Activated CD8-positive, alpha-beta memory T cell treated with anti-CD3 and anti-CD28 coated beads for 1 hour (primary cell): ENCODE data around the gene ELOVL6.
"Not testable (repeated sequence)": the region's sequence is repeated elsewhere in the genome, so short reads cannot be mapped to it uniquely, and the experiment has no call there.

Experiments
- DNase-seq, 2 donors: peaks; one replicate each; pipeline ENCODE4 v3.0.0-alpha.2; 2020; ENCODE audit warnings: low read depth in 1 of 2; ENCODE audit errors: extremely low read depth in 1 of 2

Gene ELOVL6

GRCh38 chr4:110039164-110039563 is 159.3 kb downstream of the ELOVL6 start:
- DNase-seq: not testable (repeated sequence)

DNA sequence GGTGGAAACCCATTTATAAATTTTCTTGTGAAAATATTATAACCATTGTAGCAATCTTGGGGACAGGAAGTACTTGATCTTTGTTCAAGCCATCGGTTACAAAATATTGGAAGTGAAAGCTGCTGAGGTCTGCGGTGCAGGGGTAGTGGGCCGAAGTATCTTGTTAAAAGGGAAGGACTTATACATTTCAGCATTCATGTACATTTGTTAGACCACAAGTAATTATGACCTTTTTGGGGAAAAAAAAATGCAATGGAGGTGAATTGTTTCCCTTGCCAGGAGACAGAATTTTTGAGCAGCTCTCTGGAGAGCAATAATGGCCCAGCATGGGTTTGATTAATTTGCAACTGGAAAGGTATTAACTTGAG is 164.4 kb downstream of the ELOVL6 start:
- DNase-seq: no peak

DNA sequence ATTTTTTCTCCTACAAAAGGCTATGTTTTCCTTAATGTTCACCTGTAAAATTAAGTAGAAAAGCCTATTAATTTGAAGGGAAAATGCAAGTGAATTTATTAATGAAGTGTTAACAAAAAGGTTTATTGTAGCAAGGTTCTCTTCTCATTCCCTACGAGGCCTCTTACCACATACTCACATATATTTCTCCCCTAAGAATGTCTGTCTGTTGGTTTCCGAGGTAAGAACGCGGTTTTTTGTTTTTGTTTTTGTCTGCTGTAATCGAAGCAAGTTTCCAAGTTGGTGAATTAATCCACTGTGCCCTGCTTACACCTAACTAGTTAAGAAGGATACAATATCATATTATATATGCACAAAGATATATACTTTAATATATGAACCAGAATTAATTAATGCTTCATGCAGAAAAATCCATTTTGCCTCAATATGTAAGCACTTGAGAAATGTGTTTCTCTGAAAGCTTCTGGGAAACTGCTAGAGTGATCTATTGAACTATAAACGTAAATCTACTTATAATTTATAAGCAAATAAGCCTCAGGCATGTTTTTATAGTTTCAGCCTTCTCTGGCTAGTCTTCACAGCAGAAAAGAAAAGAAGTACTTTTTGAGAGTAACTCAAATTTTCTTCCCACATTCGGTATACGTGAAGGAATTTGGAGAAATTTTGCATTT is 164.9 kb downstream of the ELOVL6 start:
- DNase-seq: no peak

GRCh38 chr4:110032603-110033002 is 165.8 kb downstream of the ELOVL6 start:
- DNase-seq: no peak

GRCh38 chr4:110025718-110026117 is 172.7 kb downstream of the ELOVL6 start:
- no peak for DNase-seq

DNA sequence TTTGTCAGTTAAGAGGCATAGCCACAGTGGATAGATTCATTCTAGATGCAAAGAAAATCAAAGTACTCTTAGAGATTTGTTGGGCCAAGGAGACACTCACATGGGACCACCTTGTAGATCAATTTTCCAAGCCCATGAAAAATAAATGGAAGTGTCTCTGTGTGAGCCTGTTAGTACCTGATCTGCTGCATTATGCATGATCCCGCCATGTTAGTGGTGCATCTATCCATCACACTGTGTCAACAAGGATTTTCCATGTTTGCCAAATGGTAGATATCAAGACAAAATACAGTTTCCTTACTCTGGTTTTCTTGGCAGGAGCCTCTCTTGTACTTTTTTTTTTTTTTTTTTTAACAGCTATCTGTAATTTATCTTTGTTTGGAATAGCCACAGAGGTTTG is 173.4 kb downstream of the ELOVL6 start:
- no peak for DNase-seq

DNA sequence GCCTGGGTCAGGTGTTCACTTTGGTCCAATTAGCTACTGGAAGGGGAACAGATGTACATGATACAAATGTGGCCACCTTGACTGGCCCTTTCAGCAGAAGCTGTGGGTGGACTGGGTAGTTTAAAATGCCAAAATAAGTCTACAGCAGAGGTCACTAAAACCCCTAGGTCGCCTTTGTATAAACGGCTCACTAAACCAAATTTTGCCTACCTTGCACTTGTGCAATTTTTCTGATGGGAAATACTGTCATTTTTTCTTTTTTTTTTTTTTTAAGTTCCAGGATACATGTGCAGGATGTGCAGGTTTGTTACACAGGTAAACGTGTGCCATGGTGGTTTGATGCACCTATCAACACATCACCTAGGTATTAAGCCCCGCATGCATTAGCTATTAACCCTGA is 176.0 kb downstream of the ELOVL6 start:
- DNase-seq: no peak

DNA sequence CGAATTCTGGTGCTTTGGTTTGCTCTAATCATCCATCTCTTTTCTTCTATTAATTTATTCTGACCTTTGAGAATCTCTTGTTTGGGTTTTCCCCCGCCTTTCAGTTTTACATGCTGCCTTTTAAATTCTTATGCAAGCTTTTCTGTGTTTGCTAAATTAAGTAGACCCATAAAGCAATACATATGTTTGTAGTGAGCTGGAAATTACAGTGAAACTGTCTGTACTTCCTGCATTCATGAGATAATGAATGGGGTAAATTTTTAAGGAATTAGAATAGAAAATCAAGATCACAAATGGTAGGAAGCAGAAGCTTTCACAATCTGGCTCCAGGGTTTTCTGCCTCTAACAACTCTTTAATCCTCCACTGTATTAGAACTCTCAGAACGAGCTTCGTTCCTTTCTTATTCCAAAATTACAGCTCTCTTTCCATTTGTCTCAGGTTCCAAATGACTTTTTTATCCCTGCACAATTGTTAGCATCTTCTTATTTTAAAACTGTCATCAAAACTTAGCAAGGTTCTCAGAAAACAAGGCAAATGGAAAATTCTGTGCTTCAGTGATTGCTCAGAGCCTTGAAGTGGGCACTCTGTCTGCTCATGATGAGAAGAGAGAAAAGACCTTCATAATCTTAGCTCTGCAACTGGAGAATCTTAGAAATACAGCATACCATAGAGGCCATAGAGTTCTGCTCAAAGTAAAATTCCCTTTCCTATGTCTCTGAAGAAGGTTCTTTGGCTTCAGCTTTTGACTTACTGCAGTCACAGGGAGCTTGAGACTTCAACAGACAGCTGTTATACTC is 177.6 kb downstream of the ELOVL6 start:
- DNase-seq: no peak

GRCh38 chr4:110020139-110020538 is 178.3 kb downstream of the ELOVL6 start:
- no peak for DNase-seq

DNA sequence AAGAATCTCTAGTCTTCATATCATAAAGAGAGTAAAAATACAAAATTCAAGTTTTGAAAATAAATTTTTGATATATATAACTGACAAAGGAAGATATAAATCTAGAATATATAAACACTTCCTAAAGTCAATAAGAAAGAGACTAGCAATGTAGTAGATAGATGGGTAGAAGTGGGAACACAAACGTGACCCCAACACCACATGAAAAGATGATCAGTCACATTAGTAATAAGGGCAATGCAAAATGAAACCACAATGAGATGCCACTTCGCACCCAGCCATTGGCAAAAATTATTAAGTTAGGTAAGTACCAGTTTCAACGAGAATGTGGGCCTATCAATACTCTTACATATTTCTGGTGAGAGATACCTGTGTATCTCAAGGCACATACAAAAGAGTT is 179.3 kb downstream of the ELOVL6 start:
- no peak for DNase-seq

- no peak for DNase-seq
Measured at GRCh38 chr4:110014233-110014632, 184.2 kb downstream of the ELOVL6 start.

DNA sequence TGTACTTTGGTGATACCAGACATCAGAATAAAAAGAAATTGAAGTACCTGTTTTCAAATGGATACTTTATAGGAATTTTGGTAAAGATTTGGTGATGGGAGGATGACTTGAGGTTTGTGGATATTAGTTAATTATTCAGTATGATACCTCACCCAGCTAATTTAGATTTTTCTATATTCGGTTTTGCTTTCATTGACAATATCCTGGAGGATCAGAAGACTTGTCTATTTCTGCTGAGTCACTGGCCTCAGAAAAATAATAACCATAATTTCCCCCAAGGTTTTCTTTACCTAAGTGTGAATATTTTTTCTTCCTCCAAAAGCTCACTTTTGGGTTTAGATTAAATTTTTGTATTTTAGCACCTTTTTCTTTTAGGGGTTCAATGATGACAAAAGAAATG is 185.5 kb downstream of the ELOVL6 start:
- no peak for DNase-seq

- DNase-seq: no peak
Measured at GRCh38 chr4:110010797-110011196, 187.6 kb downstream of the ELOVL6 start.

DNA sequence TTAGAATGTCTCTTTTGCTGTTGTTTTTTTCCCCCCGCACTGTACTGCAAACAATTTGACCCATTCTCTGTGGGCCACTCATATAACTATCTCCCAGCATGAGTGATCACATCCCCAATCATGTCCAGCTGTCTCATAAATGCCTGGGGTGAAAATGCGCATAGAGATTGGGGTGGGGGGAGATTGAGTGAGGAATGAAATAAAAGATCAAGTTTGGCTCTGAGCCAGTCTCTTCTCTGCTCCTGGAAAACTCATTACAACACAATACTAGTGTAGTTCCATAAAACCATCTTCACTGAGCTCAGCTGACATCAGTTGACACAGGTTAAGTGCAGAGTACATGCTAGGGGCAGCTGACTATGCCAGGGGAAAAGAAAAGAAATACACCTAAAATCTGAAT is 188.9 kb downstream of the ELOVL6 start:
- no peak for DNase-seq

GRCh38 chr4:110008540-110008939 is 189.9 kb downstream of the ELOVL6 start:
- no peak for DNase-seq

DNA sequence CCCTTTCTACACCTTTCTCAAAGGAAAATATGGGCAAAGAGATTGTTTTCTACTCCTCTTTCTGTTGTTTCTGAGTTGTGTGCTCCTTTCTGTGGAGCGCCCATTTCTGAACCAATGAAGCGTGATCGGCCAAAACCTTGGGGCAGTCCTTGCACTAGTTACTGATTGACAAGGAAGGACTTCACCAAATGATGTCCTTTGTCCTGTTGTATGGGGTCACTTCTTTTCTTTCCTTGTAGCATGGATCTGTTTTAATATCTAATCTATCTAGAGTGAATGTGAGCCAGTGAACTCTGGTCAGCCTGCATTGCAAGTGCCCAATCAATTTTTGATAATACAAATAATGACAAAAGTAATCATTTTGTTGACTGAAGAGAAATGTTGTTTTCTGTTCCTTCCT is 191.2 kb downstream of the ELOVL6 start:
- no peak for DNase-seq

DNA sequence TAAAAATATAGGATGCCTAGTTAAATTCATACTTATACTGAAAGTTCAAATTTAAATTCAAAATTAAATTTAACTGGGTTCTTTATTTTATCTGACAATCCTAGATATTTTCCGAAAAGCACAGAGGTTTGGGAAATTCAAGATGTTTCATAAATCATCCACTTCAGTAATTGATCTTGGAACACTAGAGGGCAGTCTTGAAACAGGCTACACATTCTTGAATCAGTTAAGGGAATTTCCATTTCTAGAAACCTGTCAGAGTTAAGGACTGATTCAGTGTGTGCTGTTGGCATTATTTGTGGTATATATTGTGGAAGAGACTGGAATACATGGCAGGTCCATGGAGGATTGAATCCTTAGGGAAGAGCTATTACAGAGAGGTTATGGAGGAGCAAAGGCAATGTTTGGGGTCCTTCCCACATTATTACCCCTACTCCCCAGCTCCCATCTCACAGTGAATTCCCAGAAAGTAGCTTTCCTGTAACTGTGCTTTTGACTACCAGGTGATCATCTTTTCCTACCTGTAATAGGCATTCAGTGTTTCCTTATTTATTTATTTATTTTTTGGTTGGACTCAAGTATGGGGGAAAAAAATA is 192.9 kb downstream of the ELOVL6 start:
- DNase-seq: no peak

GRCh38 chr4:110004556-110004955 is 193.9 kb downstream of the ELOVL6 start:
- no peak for DNase-seq

- no peak for DNase-seq
Measured at GRCh38 chr4:110003401-110004187, 194.8 kb downstream of the ELOVL6 start.

- DNase-seq: no peak
Measured at GRCh38 chr4:110002326-110002725, 196.1 kb downstream of the ELOVL6 start.

DNA sequence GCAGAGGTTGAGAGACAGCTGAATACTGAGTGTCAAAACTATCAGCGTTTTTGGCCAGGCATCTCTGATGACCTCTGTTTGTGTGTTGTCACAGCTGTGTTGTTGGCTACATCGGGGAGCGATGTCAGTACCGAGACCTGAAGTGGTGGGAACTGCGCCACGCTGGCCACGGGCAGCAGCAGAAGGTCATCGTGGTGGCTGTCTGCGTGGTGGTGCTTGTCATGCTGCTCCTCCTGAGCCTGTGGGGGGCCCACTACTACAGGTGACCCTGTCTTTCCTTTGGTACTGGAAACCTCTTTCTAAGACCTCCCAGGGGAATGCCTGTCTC is 198.9 kb downstream of the ELOVL6 start:
- DNase-seq: no peak
